ENCODE results near the gene ITPRID1. TPM values are rescaled to one million over a fixed set of nuclear protein-coding genes. Genes with fewer than 3 reads are reported as not detected.

ITPRID1 gene
- total and polyA plus RNA-seq, 2 of the 8 experiments (the other 6 are each of a cell fraction or from before 2014, with no cell fraction given) = 0.09 to 0.47 TPM

DNA sequence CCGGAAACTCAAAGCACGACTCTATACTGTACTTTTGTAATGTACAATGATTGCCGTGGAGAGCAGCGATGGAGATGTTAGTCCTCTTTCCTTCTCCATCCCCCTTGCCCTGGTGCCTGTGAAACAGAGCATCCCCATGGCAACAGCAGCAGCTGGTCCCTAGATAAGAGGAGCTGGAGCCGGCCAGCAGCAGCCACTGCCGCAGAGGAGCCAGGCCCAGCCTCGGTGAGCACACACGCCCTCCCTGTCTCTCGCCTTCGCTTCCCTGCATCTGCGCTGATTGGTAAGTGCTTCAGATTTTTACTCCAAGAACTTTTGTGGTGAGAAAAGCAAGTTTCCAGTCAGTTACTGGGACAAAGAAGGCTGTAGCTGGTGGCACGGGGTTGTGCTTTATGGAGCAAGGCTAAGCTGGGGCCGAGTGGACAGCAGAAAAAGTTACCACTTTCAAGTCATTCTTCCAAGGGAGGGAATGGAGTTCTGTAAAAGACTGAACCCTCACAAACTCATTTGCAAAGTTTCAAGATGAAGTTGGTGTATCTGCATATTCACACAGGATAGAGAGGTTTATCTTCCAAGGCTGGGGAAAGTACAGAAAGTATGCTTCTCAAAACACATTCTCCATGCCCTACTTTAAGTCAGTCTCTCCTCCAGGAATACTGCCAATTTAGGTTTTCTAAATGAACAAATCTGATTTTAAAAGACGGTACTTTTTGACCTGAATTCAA is 173.3 kb downstream of the ITPRID1 start, which contains the start of gene PPP1R17:
Gene PPP1R17, plus strand, starts transcription at position 192 of the 725 bp plus-strand sequence. CDS start 5,227 bp downstream, outside the sequence.
- Histone ChIP-seq H3K27ac (ENCODE audit: low read depth, low read length) (no peak within 1 kb of the TSS), H3K4me1 (replicated peaks in 1 of 4; ENCODE audit: control insufficient read depth in 3 of 4, insufficient read depth in 4 of 4, low read length in 3 of 4) (peaks cover 0 to 20% (median 15%) of the 10 kb centered on the region in 4 experiments; a peak in 5 of 7 replicates), H3K27me3 (replicated peaks in 1 of 4; ENCODE audit: control insufficient read depth in 3 of 4, extremely low read depth in 1 of 4, insufficient read depth in 3 of 4, low read length in 3 of 4) (no peaks in the 10 kb centered on the region), H4K8ac (ENCODE audit: extremely low read depth, insufficient read depth, low read length) (no peak within 1 kb of the TSS), H3K4me3 (ENCODE audit: extremely low read depth in 1 of 4, insufficient read depth in 2 of 4, low read depth in 3 of 4, low read length in 4 of 4) (peak within 1 kb of the TSS in 1 of 4 experiments; percentile 24; a peak in 1 of 8 replicates), H3K79me2 (ENCODE audit: control insufficient read depth in 1 of 2, insufficient read depth in 2 of 2, low read length in 2 of 2) (no peaks in the 10 kb centered on the region), H2BK5ac (ENCODE audit: low read depth, low read length) (peak within 1 kb of the TSS; percentile 29; the same call in 1 of the 2 replicates), H2AFZ (ENCODE audit: low read length) (0 out of 2 replicates have a peak within 1 kb of the TSS, but pooled peaks have one; percentile 28), H3K4me2 (ENCODE audit: insufficient read depth in 1 of 2, low read depth in 2 of 2, low read length in 2 of 2) (peak within 1 kb of the TSS in 1 of 2 experiments; percentile 51; a peak in 3 of 4 replicates), H3K14ac (ENCODE audit: insufficient read length) (no peak within 1 kb of the TSS), H3K4ac (replicated peaks; ENCODE audit: insufficient read length, low read depth, low read length) (no peak within 1 kb of the TSS), H3K9me3 (ENCODE audit: insufficient read depth in 2 of 2, low read depth in 1 of 2, low read length in 1 of 2) (no peaks in the 10 kb centered on the region), H4K20me1 (replicated peaks in 1 of 2; ENCODE audit: control insufficient read depth in 1 of 2, insufficient read depth in 2 of 2, low read length in 2 of 2) (no peaks in the 10 kb centered on the region), H3K9ac (replicated peaks in 1 of 4; ENCODE audit: extremely low read depth in 1 of 4, low read depth in 3 of 4, low read length in 3 of 4) (no peak within 1 kb of the TSS), H3K18ac (ENCODE audit: extremely low read depth, low read length) (peak within 1 kb of the TSS; percentile 75; the same call in 1 of the 2 replicates), H3K23me2 (ENCODE audit: low read depth, low read length) (no peaks in the 10 kb centered on the region), H2BK20ac (ENCODE audit: low read length) (peak within 1 kb of the TSS; percentile 25; the same call in 1 of the 2 replicates), H3K56ac (replicated peaks; ENCODE audit: insufficient read length, low read depth, low read length) (no peak within 1 kb of the TSS), H3K79me1 (ENCODE audit: low read depth, low read length) (no peaks in the 10 kb centered on the region), H4K91ac (replicated peaks; ENCODE audit: insufficient read length, low read length) (no peak within 1 kb of the TSS), H3K36me3 (ENCODE audit: control insufficient read depth in 2 of 4, insufficient read depth in 4 of 4, low read length in 3 of 4) (no peaks in the 10 kb centered on the region; a peak in 1 of 8 replicates), H2AK5ac (ENCODE audit: low read depth, low read length) (no peak within 1 kb of the TSS), H2BK12ac (ENCODE audit: low read depth, low read length) (no peak within 1 kb of the TSS; the same call in 1 of the 2 replicates), H2BK15ac (ENCODE audit: low read length) (no peak within 1 kb of the TSS), H3K23ac (ENCODE audit: insufficient read length) (no peak within 1 kb of the TSS), H4K5ac (ENCODE audit: insufficient read length, low read depth, low read length) (no peak within 1 kb of the TSS), H2BK120ac (replicated peaks; ENCODE audit: low read depth, low read length) (no peak within 1 kb of the TSS)
- WGBS, 2 experiments (ENCODE audit: extremely low coverage in 1 of 2, insufficient coverage in 1 of 2, insufficient read length in 1 of 2, insufficient replicate concordance in 2 of 2, low coverage in 1 of 2, low lambda C conversion rate in 2 of 2, missing lambda C conversion rate in 1 of 2) = 70% methylated on average over 14 of the region's 14 CpGs; no CpG with 5 or more reads in 1 of the 2 experiments
- ChIA-PET CTCF (ENCODE audit: partially characterized antibody) (interaction anchor here (0.8 to 1.6 kb wide), 6 partner anchors 9 to 42 kb away, joined by 3 to 5 read pairs (median 4); no protein-coding TSS in a partner anchor), POLR2A (ENCODE audit: partially characterized antibody) (interaction anchor here (0.8 kb wide), 1 partner anchor 22 kb away, joined by 3 read pairs; no protein-coding TSS in a partner anchor)
- TF ChIP-seq NRF1 (IDR thresholded peaks at IDR 0.05; ENCODE audit: low read depth, low read length) (no peak), TAF1 (IDR thresholded peaks at IDR 0.05; ENCODE audit: low read depth, low read length) (0 out of 2 replicates have a peak, but pooled peaks have one; percentile 8), KDM1A (IDR thresholded peaks at IDR 0.05; ENCODE audit: borderline replicate concordance, low read length) (peak; percentile 31; the same call in 1 of the 2 replicates)
- DNase-seq (ENCODE audit: low read depth in 1 of 2, low spot score in 2 of 2) (peak in 1 of 2 experiments; percentile 53), FAIRE-seq (no peak)
